ENCODE results near the gene D2HGDH. TPM values are rescaled to one million over a fixed set of nuclear protein-coding genes. Genes with fewer than 3 reads are reported as not detected.

D2HGDH gene
- total and polyA plus RNA-seq, 2 of the 8 experiments (the other 6 are each of a cell fraction or from before 2014, with no cell fraction given), result 3.4 to 8.1 TPM

DNA sequence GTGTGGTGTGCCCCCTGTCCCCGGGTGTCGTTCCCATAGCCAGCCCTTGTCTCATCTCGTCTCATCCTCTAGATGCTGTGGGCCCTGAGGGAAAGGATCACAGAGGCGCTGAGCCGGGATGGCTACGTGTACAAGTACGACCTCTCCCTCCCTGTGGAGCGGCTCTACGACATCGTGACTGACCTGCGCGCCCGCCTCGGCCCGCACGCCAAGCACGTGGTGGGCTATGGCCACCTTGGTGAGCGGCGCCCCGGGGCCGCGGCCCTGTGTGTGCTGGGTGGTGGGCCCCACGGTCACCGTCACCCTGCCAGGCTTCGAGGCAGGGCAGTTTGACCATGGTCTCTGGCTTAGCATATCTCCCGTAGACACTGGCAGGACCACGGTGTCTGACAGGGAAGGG lies 21.3 kb downstream of the D2HGDH start (continued):
- TF ChIP-seq EGR1 (IDR thresholded peaks at IDR 0.05; ENCODE audit: borderline replicate concordance, low read depth, low read length), result no peak
- TF ChIP-seq, protein P1, sequence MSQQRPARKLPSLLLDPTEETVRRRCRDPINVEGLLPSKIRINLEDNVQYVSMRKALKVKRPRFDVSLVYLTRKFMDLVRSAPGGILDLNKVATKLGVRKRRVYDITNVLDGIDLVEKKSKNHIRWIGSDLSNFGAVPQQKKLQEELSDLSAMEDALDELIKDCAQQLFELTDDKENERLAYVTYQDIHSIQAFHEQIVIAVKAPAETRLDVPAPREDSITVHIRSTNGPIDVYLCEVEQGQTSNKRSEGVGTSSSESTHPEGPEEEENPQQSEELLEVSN (IDR thresholded peaks at IDR 0.05), result no peak
- no peak for TF ChIP-seq KDM1A (IDR thresholded peaks at IDR 0.05; ENCODE audit: borderline replicate concordance, low read length)
- no peak for TF ChIP-seq TEAD4 (IDR thresholded peaks at IDR 0.05; ENCODE audit: low read depth, low read length)
- TF ChIP-seq SIX5 (IDR thresholded peaks at IDR 0.05; ENCODE audit: low read depth, low read length), result no peak
- TF ChIP-seq JUN (IDR thresholded peaks at IDR 0.05; ENCODE audit: low read depth, low read length), result no peak
- no peak for TF ChIP-seq RXRA (IDR thresholded peaks at IDR 0.05; ENCODE audit: insufficient read depth, low read depth, low read length)
